H1 (cell line): ENCODE results near the gene CDK5R1. TPM values are rescaled to one million over a fixed set of nuclear protein-coding genes. Genes with fewer than 3 reads are reported as not detected.

Experiments used
- CTCF ChIA-PET: fragments of 300-600 bp; sonication (Branson Sonifier 250); formaldehyde crosslinking; loops from one replicate; lab custom pipeline; 2021; ENCODE audit not compliant: partially characterized antibody; lab: Charles Lee
- POLR2A ChIA-PET: fragments of 300-600 bp; sonication (Branson Sonifier 250); formaldehyde crosslinking; loops from one replicate; lab custom pipeline; 2021; ENCODE audit warnings: inconsistent platforms; ENCODE audit not compliant: partially characterized antibody; lab: Charles Lee
- DNase-seq, 2 experiments: peaks; one replicate each; pipeline versions ENCODE4 v3.0.0 to v3.0.0-alpha.2; 2010 to 2022; ENCODE audit warnings: low spot score in 2 of 2, low read depth in 1 of 2, mixed read lengths in 1 of 2
- FAIRE-seq: peaks from 2 replicates; lab custom pipeline; 2011; peaks lifted over from hg19 to GRCh38; lab: Jason Lieb, UNC
- H2AFZ ChIP-seq: 2 replicates; pipeline ENCODE4 v1.8.1; 2012; ENCODE audit warnings: low read length, inconsistent platforms
- H2AK5ac ChIP-seq: 2 replicates; pipeline ENCODE4 v1.6.1; 2013; ENCODE audit warnings: low read depth, low read length
- H2BK120ac ChIP-seq: replicated peaks from 2 replicates; pipeline ENCODE3; 2013; ENCODE audit warnings: low read depth, low read length, inconsistent platforms
- H2BK12ac ChIP-seq: 2 replicates; pipeline ENCODE4 v1.6.1; 2013; ENCODE audit warnings: low read depth, low read length
- H2BK15ac ChIP-seq: 2 replicates; pipeline ENCODE4 v1.6.1; 2013; ENCODE audit warnings: low read length
- H2BK20ac ChIP-seq: 2 replicates; pipeline ENCODE4 v1.6.1; 2013; ENCODE audit warnings: low read length
- H2BK5ac ChIP-seq: 2 replicates; pipeline ENCODE4 v1.6.1; 2013; ENCODE audit warnings: low read depth, low read length
- H3K14ac ChIP-seq: 2 replicates; pipeline ENCODE4 v1.6.1; 2013; ENCODE audit warnings: inconsistent platforms; ENCODE audit not compliant: insufficient read length
- H3K18ac ChIP-seq: 2 replicates; pipeline ENCODE4 v1.6.1; 2013; ENCODE audit warnings: low read length; ENCODE audit errors: extremely low read depth
- H3K23ac ChIP-seq: 2 replicates; pipeline ENCODE4 v1.6.1; 2013; ENCODE audit warnings: inconsistent platforms; ENCODE audit not compliant: insufficient read length
- H3K23me2 ChIP-seq: 2 replicates; pipeline ENCODE4 v1.6.1; 2013; ENCODE audit warnings: low read depth, low read length
- H3K27ac ChIP-seq: 2 replicates; pipeline ENCODE4 v1.6.1; 2011; ENCODE audit warnings: low read depth, low read length, inconsistent platforms
- H3K27me3 ChIP-seq, 4 experiments: replicated peaks in 1 of 4; 1 replicate in 1 of 4; 2 replicates in 3 of 4; pipeline versions ENCODE4 v1.6.1 to v1.8.1; 2011 to 2013; ENCODE audit warnings: low read length in 3 of 4, mild to moderate bottlenecking in 3 of 4, inconsistent platforms in 2 of 4, mixed read lengths in 2 of 4, moderate library complexity in 1 of 4; ENCODE audit not compliant: control insufficient read depth in 3 of 4, insufficient read depth in 3 of 4; ENCODE audit errors: extremely low read depth in 1 of 4
- H3K36me3 ChIP-seq, 4 experiments: 2 replicates each; pipeline versions ENCODE4 v1.6.1 to v1.8.1; 2011 to 2013; ENCODE audit warnings: mild to moderate bottlenecking in 4 of 4, low read length in 3 of 4, moderate library complexity in 2 of 4, control low read depth in 1 of 4, inconsistent platforms in 1 of 4; ENCODE audit not compliant: insufficient read depth in 4 of 4, control insufficient read depth in 2 of 4
- H3K4ac ChIP-seq: replicated peaks from 2 replicates; pipeline ENCODE3; 2013; ENCODE audit warnings: low read length, low read depth, mixed read lengths, inconsistent platforms; ENCODE audit not compliant: insufficient read length
- H3K4me1 ChIP-seq, 4 experiments: replicated peaks in 1 of 4; 1 replicate in 1 of 4; 2 replicates in 3 of 4; pipeline versions ENCODE4 v1.6.1 to v1.8.1; 2011 to 2013; ENCODE audit warnings: low read length in 3 of 4, inconsistent platforms in 2 of 4, mixed read lengths in 1 of 4; ENCODE audit not compliant: insufficient read depth in 4 of 4, control insufficient read depth in 3 of 4
- H3K4me2 ChIP-seq, 2 experiments: 2 replicates each; pipeline versions ENCODE4 v1.6.1 to v1.8.1; 2011 to 2013; ENCODE audit warnings: low read depth in 2 of 2, low read length in 2 of 2, control low read depth in 1 of 2, inconsistent platforms in 1 of 2, mild to moderate bottlenecking in 1 of 2; ENCODE audit not compliant: insufficient read depth in 1 of 2
- H3K4me3 ChIP-seq, 4 experiments: fragments of 200-600, 300-600 bp in 1 of 4; sonication (generic), shearing (Covaris generic), sonication (Bioruptor Twin) in 1 of 4; 2 replicates each; pipeline versions ENCODE4 v1.5.1 to v1.8.1; 2011 to 2016; ENCODE audit warnings: low read length in 4 of 4, low read depth in 3 of 4, control low read depth in 2 of 4, inconsistent platforms in 2 of 4, mild to moderate bottlenecking in 2 of 4, mixed read lengths in 1 of 4, moderate library complexity in 1 of 4; ENCODE audit not compliant: insufficient read depth in 2 of 4; ENCODE audit errors: extremely low read depth in 1 of 4
- H3K56ac ChIP-seq: replicated peaks from 2 replicates; pipeline ENCODE3; 2013; ENCODE audit warnings: low read depth, mild to moderate bottlenecking, mixed read lengths, low read length, inconsistent platforms; ENCODE audit not compliant: insufficient read length
- H3K79me1 ChIP-seq: 2 replicates; pipeline ENCODE4 v1.6.1; 2013; ENCODE audit warnings: low read depth, low read length, control low read depth
- H3K79me2 ChIP-seq, 2 experiments: 2 replicates each; pipeline versions ENCODE4 v1.6.1 to v1.8.1; 2012 to 2013; ENCODE audit warnings: low read length in 2 of 2, mild to moderate bottlenecking in 2 of 2, inconsistent platforms in 1 of 2; ENCODE audit not compliant: insufficient read depth in 2 of 2, control insufficient read depth in 1 of 2
- H3K9ac ChIP-seq, 4 experiments: replicated peaks in 1 of 4; 1 replicate in 1 of 4; 2 replicates in 3 of 4; pipeline versions ENCODE4 v1.6.1 to v1.8.1; 2011 to 2013; ENCODE audit warnings: low read depth in 3 of 4, low read length in 3 of 4, control low read depth in 2 of 4, mild to moderate bottlenecking in 2 of 4, moderate library complexity in 2 of 4, inconsistent platforms in 1 of 4; ENCODE audit errors: extremely low read depth in 1 of 4
- H3K9me3 ChIP-seq, 2 experiments: 2 replicates each; pipeline versions ENCODE4 v1.6.1 to v1.8.1; 2012 to 2013; ENCODE audit warnings: mild to moderate bottlenecking in 2 of 2, moderate library complexity in 2 of 2, control low read depth in 1 of 2, inconsistent platforms in 1 of 2, low read depth in 1 of 2, low read length in 1 of 2, mixed read lengths in 1 of 2; ENCODE audit not compliant: insufficient read depth in 2 of 2
- H4K20me1 ChIP-seq, 2 experiments: replicated peaks in 1 of 2; 2 replicates each; pipeline versions ENCODE3 to v1.8.1; 2011 to 2013; ENCODE audit warnings: inconsistent platforms in 2 of 2, low read length in 2 of 2, mild to moderate bottlenecking in 1 of 2; ENCODE audit not compliant: insufficient read depth in 2 of 2, control insufficient read depth in 1 of 2
- H4K5ac ChIP-seq: 2 replicates; pipeline ENCODE4 v1.6.1; 2013; ENCODE audit warnings: low read length, low read depth, mixed read lengths, inconsistent platforms; ENCODE audit not compliant: insufficient read length
- H4K8ac ChIP-seq: 2 replicates; pipeline ENCODE4 v1.8.0; 2013; ENCODE audit warnings: mild to moderate bottlenecking, moderate library complexity, low read length, inconsistent platforms; ENCODE audit not compliant: insufficient read depth; ENCODE audit errors: extremely low read depth
- H4K91ac ChIP-seq: replicated peaks from 2 replicates; pipeline ENCODE3; 2013; ENCODE audit warnings: low read length, mixed read lengths, inconsistent platforms; ENCODE audit not compliant: insufficient read length
- ASH2L ChIP-seq: fragments of 200-600, 300-600 bp; sonication (generic); IDR thresholded peaks from one replicate; pipeline ENCODE4 v1.7.1; 2017; ENCODE audit warnings: low read length
- ATF2 ChIP-seq: IDR thresholded peaks from 2 replicates; pipeline ENCODE4 v1.6.1; 2012; ENCODE audit warnings: low read length, inconsistent platforms
- ATF3 ChIP-seq: IDR thresholded peaks from 2 replicates; pipeline ENCODE4 v1.6.1; 2011; ENCODE audit warnings: low read depth, mild to moderate bottlenecking, low read length; ENCODE audit not compliant: insufficient read depth
- BACH1 ChIP-seq: IDR thresholded peaks from 2 replicates; pipeline ENCODE4 v1.6.1; 2012; ENCODE audit warnings: low read length, improper control_type of control experiment
- BRCA1 ChIP-seq: IDR thresholded peaks from 2 replicates; pipeline ENCODE4 v1.6.1; 2012; ENCODE audit warnings: low read depth, low read length, improper control_type of control experiment
- KDM5A ChIP-seq: fragments of 200-600 bp; IDR thresholded peaks from 2 replicates; pipeline ENCODE4 v1.7.1; 2012; ENCODE audit warnings: mild to moderate bottlenecking, low read length, inconsistent platforms, mixed read lengths
- PHF8 ChIP-seq: fragments of 200-600 bp; sonication (generic); conservative IDR thresholded peaks from 2 replicates; pipeline ENCODE4 v1.7.1; 2012; ENCODE audit warnings: low read depth, mild to moderate bottlenecking, inconsistent platforms, low read length, moderate library complexity
- RXRA ChIP-seq: IDR thresholded peaks from 2 replicates; pipeline ENCODE4 v1.6.1; 2011; ENCODE audit warnings: low read depth, mild to moderate bottlenecking, low read length, moderate library complexity; ENCODE audit not compliant: insufficient read depth
- SAP30 ChIP-seq: fragments of 300-600 bp; sonication (generic); IDR thresholded peaks from 2 replicates; pipeline ENCODE4 v1.7.1; 2012; ENCODE audit warnings: low read length, moderate library complexity, mild to moderate bottlenecking, inconsistent platforms; ENCODE audit not compliant: insufficient read depth, insufficient replicate concordance
- SUZ12 ChIP-seq: fragments of 200-600 bp; sonication (generic); IDR thresholded peaks from 2 replicates; pipeline ENCODE4 v1.6.1; 2012; ENCODE audit warnings: mild to moderate bottlenecking, inconsistent platforms, low read length, moderate library complexity, mixed read lengths
- TEAD4 ChIP-seq: IDR thresholded peaks from 2 replicates; pipeline ENCODE4 v1.6.1; 2012; ENCODE audit warnings: low read depth, low read length, inconsistent platforms, mixed read lengths
- WGBS, 2 experiments: shearing (Covaris generic) in 1 of 2; methylation state at CpG; one replicate each; pipeline versions ENCODE4 v1.1.6 to v1.1.7; 2013 to 2015; ENCODE audit warnings: low lambda C conversion rate in 2 of 2, mixed read lengths in 2 of 2, inconsistent platforms in 1 of 2, low coverage in 1 of 2, missing lambda C conversion rate in 1 of 2; ENCODE audit not compliant: insufficient replicate concordance in 2 of 2, insufficient coverage in 1 of 2, insufficient read length in 1 of 2; ENCODE audit errors: extremely low coverage in 1 of 2, missing lambda C conversion rate in 1 of 2; 5-methylcytosine and 5-hydroxymethylcytosine counted together
- polyA plus RNA-seq, 7 experiments: library from polyadenylated mRNA; depleted of rRNA in 3 of 7; stranded (reverse) in 5 of 7; unstranded in 2 of 7; fragments of >200 nt in 5 of 7; fragments of 200-250 nt in 2 of 7; gene quantifications; 1 replicate in 5 of 7; 2 replicates in 1 of 7; 4 replicates in 1 of 7; pipeline versions ENCODE4 v1.2.1 to v1.2.3, GENCODE V29; 2011 to 2013; ENCODE audit warnings: missing spikeins in 2 of 7, mixed read lengths in 2 of 7
- total RNA-seq: library from RNA; stranded (reverse); fragmentation: NEBNext Ultra II Directional; extraction: Animal tissue kit (Norgen Biotek cat#: 25700); gene quantifications from 2 replicates; pipeline ENCODE4 v1.2.1, GENCODE V29; 2021

CDK5R1 gene
- total and polyA plus RNA-seq, 2 of the 8 experiments (the other 6 are each of a cell fraction or from before 2014, with no cell fraction given): 2.7 to 9.9 TPM

GRCh38 chr17:32508926-32509325, 22.1 kb downstream of the CDK5R1 start:
- Histone ChIP-seq H2BK20ac (no peak overlapping the region), H3K36me3 (no peaks in the 10 kb centered on the region), H3K23me2 (no peaks in the 10 kb centered on the region), H3K79me1 (no peaks in the 10 kb centered on the region), H3K23ac (no peak overlapping the region), H3K18ac (no peak overlapping the region), H3K27me3 (peaks cover 0 to 1% (median 0%) of the 10 kb centered on the region in 4 experiments; a peak in 1 of 7 replicates), H4K20me1 (no peaks in the 10 kb centered on the region), H3K14ac (no peak overlapping the region), H2BK15ac (no peak overlapping the region), H3K4me3 (no peak overlapping the region), H4K91ac (no peak overlapping the region), H3K4me2 (no peak overlapping the region), H2BK120ac (no peak overlapping the region), H3K9me3 (no peaks in the 10 kb centered on the region), H2AK5ac (no peak overlapping the region), H3K9ac (no peak overlapping the region), H3K4ac (no peak overlapping the region), H4K5ac (no peak overlapping the region), H3K4me1 (peaks cover 0 to 4% (median 1%) of the 10 kb centered on the region in 4 experiments; a peak in 4 of 7 replicates), H3K56ac (no peak overlapping the region), H3K27ac (no peak overlapping the region), H3K79me2 (no peaks in the 10 kb centered on the region), H2BK12ac (no peak overlapping the region), H2BK5ac (no peak overlapping the region), H2AFZ (no peak overlapping the region), H4K8ac (no peak overlapping the region)
- no peak for FAIRE-seq
- POLR2A ChIA-PET: interaction anchor here (1.5 to 1.8 kb wide), 2 partner anchors 9 to 11 kb away, joined by 5 to 6 read pairs; no protein-coding TSS in a partner anchor
- CTCF ChIA-PET: interaction anchor here (1.1 to 1.7 kb wide), 3 partner anchors 13 to 150 kb away, joined by 3 read pairs; no protein-coding TSS in a partner anchor
- no peak for TF ChIP-seq PHF8
- no peak for TF ChIP-seq TEAD4
- TF ChIP-seq ATF2: no peak
- no peak for TF ChIP-seq BACH1
- TF ChIP-seq ATF3: no peak
- no peak for TF ChIP-seq BRCA1
- no peak for TF ChIP-seq RXRA
- TF ChIP-seq ASH2L: no peak
- TF ChIP-seq SAP30: no peak
- TF ChIP-seq SUZ12: no peak
- no peak for TF ChIP-seq KDM5A
- WGBS, 2 experiments: 89% methylated on average over 5 of the region's 5 CpGs; no CpG with 5 or more reads in 1 of the 2 experiments
- DNase-seq: no peak
